Tibial nerve (tissue), 3 donors: ENCODE results near the gene NNT.
"Not testable (repeated sequence)": the region's sequence is repeated elsewhere in the genome, so short reads cannot be mapped to it uniquely, and the experiment has no call there.

Experiments
- CTCF ChIP-seq, 5 experiments: fragments of 200-600 bp in 3 of 5; fragments of 450-650 bp in 2 of 5; sonication (generic) in 3 of 5; IDR thresholded peaks; one replicate each; pipeline ENCODE4 v1.5.1; 2016 to 2019; ENCODE audit warnings: antibody characterized with exemption in 5 of 5, mild to moderate bottlenecking in 3 of 5, moderate library complexity in 2 of 5
- POLR2A ChIP-seq, 2 donors: fragments of 450-650 bp; IDR thresholded peaks; one replicate each; pipeline ENCODE4 v1.6.1; 2017; ENCODE audit warnings: antibody characterized with exemption in 2 of 2, mild to moderate bottlenecking in 2 of 2, moderate library complexity in 2 of 2

GRCh38 chr5:43719783-43720182 is 116.8 kb downstream of the NNT start:
- TF ChIP-seq POLR2A, CTCF (IDR thresholded peaks at IDR 0.05): not testable (repeated sequence)
